Gastrocnemius medialis (tissue), 4 donors: ENCODE measurements around the gene APOBEC3C.

ENCODE experiments used
- CTCF ChIP-seq, 5 experiments: fragments of 450-650 bp in 3 of 5; fragments of 200-600 bp in 2 of 5; sonication (generic) in 2 of 5; IDR thresholded peaks in 4 of 5; conservative IDR thresholded peaks in 1 of 5; 1 replicate in 4 of 5; 2 replicates in 1 of 5; pipeline ENCODE4 v1.5.1; 2016 to 2019; ENCODE audit warnings: antibody characterized with exemption in 5 of 5, mild to moderate bottlenecking in 3 of 5, moderate library complexity in 3 of 5
- POLR2A ChIP-seq, 2 donors: fragments of 450-650 bp; IDR thresholded peaks; one replicate each; pipeline ENCODE4 v1.6.1; 2017; ENCODE audit warnings: antibody characterized with exemption in 2 of 2, mild to moderate bottlenecking in 2 of 2, moderate library complexity in 2 of 2

GRCh38 chr22:39003165-39003638 lies 10.9 kb upstream of the APOBEC3C start:
- TF ChIP-seq CTCF (IDR thresholded peaks at IDR 0.05 in 4 of 5, conservative IDR thresholded peaks at IDR 0.05 in 1 of 5) (peak; percentile 49 to 75 (median 65)), POLR2A (IDR thresholded peaks at IDR 0.05) (no peak)
